ENCODE results near the gene RASL10B. TPM values are rescaled to one million over a fixed set of nuclear protein-coding genes. Genes with fewer than 3 reads are reported as not detected.

RASL10B gene
- total RNA-seq, 4 donors from 2014 or later = 28.2 to 54.8 (median 40.3) TPM

GRCh38 chr17:35760587-35760986, 29.1 kb downstream of the RASL10B start, which contains the start of gene C17orf50:
Gene C17orf50, plus strand, starts transcription at chr17:35760887. Its CDS starts 55 bp downstream, at chr17:35760942.
- TF ChIP-seq, protein P1, sequence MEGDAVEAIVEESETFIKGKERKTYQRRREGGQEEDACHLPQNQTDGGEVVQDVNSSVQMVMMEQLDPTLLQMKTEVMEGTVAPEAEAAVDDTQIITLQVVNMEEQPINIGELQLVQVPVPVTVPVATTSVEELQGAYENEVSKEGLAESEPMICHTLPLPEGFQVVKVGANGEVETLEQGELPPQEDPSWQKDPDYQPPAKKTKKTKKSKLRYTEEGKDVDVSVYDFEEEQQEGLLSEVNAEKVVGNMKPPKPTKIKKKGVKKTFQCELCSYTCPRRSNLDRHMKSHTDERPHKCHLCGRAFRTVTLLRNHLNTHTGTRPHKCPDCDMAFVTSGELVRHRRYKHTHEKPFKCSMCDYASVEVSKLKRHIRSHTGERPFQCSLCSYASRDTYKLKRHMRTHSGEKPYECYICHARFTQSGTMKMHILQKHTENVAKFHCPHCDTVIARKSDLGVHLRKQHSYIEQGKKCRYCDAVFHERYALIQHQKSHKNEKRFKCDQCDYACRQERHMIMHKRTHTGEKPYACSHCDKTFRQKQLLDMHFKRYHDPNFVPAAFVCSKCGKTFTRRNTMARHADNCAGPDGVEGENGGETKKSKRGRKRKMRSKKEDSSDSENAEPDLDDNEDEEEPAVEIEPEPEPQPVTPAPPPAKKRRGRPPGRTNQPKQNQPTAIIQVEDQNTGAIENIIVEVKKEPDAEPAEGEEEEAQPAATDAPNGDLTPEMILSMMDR (IDR thresholded peaks at IDR 0.05; ENCODE audit: low read depth) = no peak

DNA sequence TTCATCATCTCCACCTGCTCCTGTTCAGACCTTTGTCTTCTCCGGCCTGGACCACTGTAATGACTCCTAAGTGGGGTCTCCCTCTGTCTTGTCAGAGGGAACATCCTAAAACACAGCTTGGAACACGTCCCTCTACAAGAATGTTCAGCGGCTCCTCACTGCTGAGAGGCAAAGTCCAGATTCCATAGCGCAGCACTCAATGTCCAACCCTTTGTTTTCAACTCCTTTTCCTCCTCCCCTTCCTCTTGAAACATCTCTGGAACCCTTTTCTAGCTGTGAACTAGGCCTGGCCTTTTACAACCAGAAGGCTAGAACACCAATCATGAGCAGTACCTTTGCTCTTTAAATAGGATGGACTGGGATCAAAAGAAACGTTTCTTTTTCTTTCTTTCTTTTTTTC, 30.2 kb downstream of the RASL10B start:
- TF ChIP-seq, protein P1 (IDR thresholded peaks at IDR 0.05; ENCODE audit: low read depth) = no peak

- TF ChIP-seq, protein P1 (IDR thresholded peaks at IDR 0.05; ENCODE audit: low read depth) = no peak
Measured at GRCh38 chr17:35763767-35764122, 32.3 kb downstream of the RASL10B start.

- TF ChIP-seq, protein P1 (IDR thresholded peaks at IDR 0.05; ENCODE audit: low read depth) = no peak
Measured at GRCh38 chr17:35764123-35764991, 32.9 kb downstream of the RASL10B start.

- TF ChIP-seq, protein P1 (IDR thresholded peaks at IDR 0.05; ENCODE audit: low read depth) = no peak
Measured at GRCh38 chr17:35765086-35765710, 33.8 kb downstream of the RASL10B start.

DNA sequence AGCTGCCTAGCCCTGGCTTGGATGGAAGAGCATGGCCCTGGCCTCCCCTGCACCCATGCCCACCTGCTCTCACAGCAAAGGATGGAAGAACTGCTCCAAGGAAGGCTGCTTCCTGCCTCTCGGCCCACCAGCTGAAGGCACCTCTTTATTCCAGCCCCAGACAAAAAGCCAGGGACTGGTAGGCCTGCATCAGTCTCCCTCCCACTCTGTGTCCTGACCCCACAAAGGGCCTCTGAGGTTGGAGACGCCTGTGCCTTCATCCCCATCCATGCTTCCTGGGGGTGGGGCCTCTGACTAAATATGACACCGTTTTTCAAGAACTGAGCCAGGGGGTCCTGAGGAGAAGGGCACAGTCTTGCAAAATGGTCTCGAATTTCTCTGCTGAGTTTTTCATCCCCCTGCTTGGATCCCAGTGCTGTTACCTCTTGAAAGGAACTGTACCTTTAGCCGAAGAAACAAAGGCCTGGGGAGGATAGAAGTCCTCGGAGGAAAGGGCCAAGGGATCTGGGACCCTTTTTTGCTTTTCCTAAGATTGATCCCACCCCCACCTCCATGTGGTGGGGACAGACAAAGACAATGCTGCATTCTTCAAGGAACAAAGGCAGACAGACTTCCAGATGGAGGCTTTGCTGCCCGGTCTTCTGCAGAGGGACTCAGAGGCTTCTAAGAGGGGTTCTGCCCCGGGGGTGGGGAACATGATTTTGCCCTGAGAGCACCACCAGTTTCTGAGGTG, 34.5 kb downstream of the RASL10B start:
- TF ChIP-seq, protein P1 (IDR thresholded peaks at IDR 0.05; ENCODE audit: low read depth) = no peak

- TF ChIP-seq, protein P1 (IDR thresholded peaks at IDR 0.05; ENCODE audit: low read depth) = no peak
Measured at GRCh38 chr17:35766489-35766877, 35.0 kb downstream of the RASL10B start.
